Islet of Langerhans (tissue), 1 donor: ENCODE measurements around the gene TMEM184A.
A peak's percentile ranks its signal among the peaks of the same experiment; 100 is the strongest.

Experiments used
- FAIRE-seq: peaks from one replicate; lab custom pipeline; 2011; peaks lifted over from hg19 to GRCh38; lab: Jason Lieb, UNC

TMEM184A gene

GRCh38 chr7:1567049-1567771, 11.2 kb upstream of the TMEM184A start:
- FAIRE-seq: no peak

GRCh38 chr7:1566687-1567048, 10.7 kb upstream of the TMEM184A start:
- no peak for FAIRE-seq

GRCh38 chr7:1564603-1565022, 8.6 kb upstream of the TMEM184A start:
- no peak for FAIRE-seq

- FAIRE-seq: no peak
These were observed 8.1 kb upstream of the TMEM184A start for GRCh38 chr7:1563981-1564602.

GRCh38 chr7:1562597-1563051, 6.6 kb upstream of the TMEM184A start:
- FAIRE-seq: no peak

- FAIRE-seq: no peak
These were observed 6.1 kb upstream of the TMEM184A start for GRCh38 chr7:1562116-1562515.

- no peak for FAIRE-seq
These were observed 5.3 kb upstream of the TMEM184A start for GRCh38 chr7:1561036-1561940.

GRCh38 chr7:1560620-1561031, 4.6 kb upstream of the TMEM184A start:
- FAIRE-seq: no peak

GRCh38 chr7:1559626-1560590, 3.9 kb upstream of the TMEM184A start:
- FAIRE-seq: no peak

- no peak for FAIRE-seq
These were observed 3.0 kb upstream of the TMEM184A start for GRCh38 chr7:1558841-1559625.

GRCh38 chr7:1558181-1558811, 2.3 kb upstream of the TMEM184A start:
- no peak for FAIRE-seq

- FAIRE-seq: no peak
These were observed 1.8 kb upstream of the TMEM184A start for GRCh38 chr7:1557771-1558170.

- FAIRE-seq: no peak
These were observed 1.0 kb upstream of the TMEM184A start for GRCh38 chr7:1557006-1557405.

GRCh38 chr7:1555046-1555812, 776 bp downstream of the TMEM184A start:
- peak; percentile 86 for FAIRE-seq

- no peak for FAIRE-seq
These were observed 1.5 kb downstream of the TMEM184A start for GRCh38 chr7:1554333-1555045.

GRCh38 chr7:1553512-1554210, 2.3 kb downstream of the TMEM184A start:
- no peak for FAIRE-seq

GRCh38 chr7:1552200-1552599, 3.8 kb downstream of the TMEM184A start:
- no peak for FAIRE-seq

- FAIRE-seq: no peak
These were observed 5.2 kb downstream of the TMEM184A start for GRCh38 chr7:1550846-1551155.
